Astrocyte (in vitro differentiated cells and primary cell): ENCODE measurements around the gene CTIF. TPM values are rescaled to one million over a fixed set of nuclear protein-coding genes. Genes with fewer than 3 reads are reported as not detected.

ENCODE experiments used
- DNase-seq: peaks from one replicate; pipeline ENCODE4 v3.0.0-alpha.2; 2010; ENCODE audit warnings: low read depth
- FAIRE-seq: peaks from 2 replicates; lab custom pipeline; 2011; peaks lifted over from hg19 to GRCh38; lab: Jason Lieb, UNC
- H2AFZ ChIP-seq: 2 replicates; pipeline ENCODE4 v1.6.0; 2012; ENCODE audit warnings: low read depth, low read length, inconsistent platforms
- H3K27ac ChIP-seq: 2 replicates; pipeline ENCODE4 v1.5.1; 2011; ENCODE audit warnings: low read depth, low read length, inconsistent platforms
- H3K27me3 ChIP-seq: 2 replicates; pipeline ENCODE4 v1.6.0; 2011; ENCODE audit warnings: low read length, inconsistent platforms; ENCODE audit not compliant: insufficient read depth
- H3K36me3 ChIP-seq: 2 replicates; pipeline ENCODE4 v1.5.1; 2011; ENCODE audit warnings: low read length, inconsistent platforms; ENCODE audit not compliant: insufficient read depth
- H3K4me1 ChIP-seq: 2 replicates; pipeline ENCODE4 v1.5.1; 2011; ENCODE audit warnings: low read length, inconsistent platforms; ENCODE audit not compliant: insufficient read depth
- H3K4me2 ChIP-seq: 2 replicates; pipeline ENCODE4 v1.6.0; 2012; ENCODE audit warnings: low read length, inconsistent platforms
- H3K4me3 ChIP-seq: 2 replicates; pipeline ENCODE4 v1.5.1; 2011; ENCODE audit warnings: low read depth, mild to moderate bottlenecking, low read length, inconsistent platforms; ENCODE audit not compliant: insufficient read depth
- H3K79me2 ChIP-seq: 2 replicates; pipeline ENCODE4 v1.6.0; 2012; ENCODE audit warnings: mild to moderate bottlenecking, low read length, inconsistent platforms; ENCODE audit not compliant: insufficient read depth
- H3K9ac ChIP-seq: 2 replicates; pipeline ENCODE4 v1.6.0; 2012; ENCODE audit warnings: mild to moderate bottlenecking, low read length, inconsistent platforms
- H3K9me3 ChIP-seq: 2 replicates; pipeline ENCODE4 v1.5.1; 2012; ENCODE audit warnings: low read depth, mild to moderate bottlenecking, low read length, inconsistent platforms; ENCODE audit not compliant: insufficient read depth
- H4K20me1 ChIP-seq: 2 replicates; pipeline ENCODE4 v1.6.0; 2012; ENCODE audit warnings: low read length, inconsistent platforms; ENCODE audit not compliant: insufficient read depth
- H3K27ac Mint-ChIP-seq: one replicate; pipeline ENCODE4 v1.8.0; 2021; ENCODE audit warnings: mild to moderate bottlenecking, mixed read lengths; ENCODE audit not compliant: unreplicated experiment
- H3K27me3 Mint-ChIP-seq: one replicate; pipeline ENCODE4 v1.8.0; 2021; ENCODE audit warnings: low read depth, mixed read lengths; ENCODE audit not compliant: unreplicated experiment
- H3K36me3 Mint-ChIP-seq: one replicate; pipeline ENCODE4 v1.8.0; 2021; ENCODE audit warnings: low read depth, mixed read lengths; ENCODE audit not compliant: unreplicated experiment
- H3K4me1 Mint-ChIP-seq: one replicate; pipeline ENCODE4 v1.8.0; 2021; ENCODE audit warnings: low read depth, mixed read lengths; ENCODE audit not compliant: unreplicated experiment
- H3K4me3 Mint-ChIP-seq: one replicate; pipeline ENCODE4 v1.8.0; 2021; ENCODE audit warnings: mild to moderate bottlenecking, moderate library complexity, mixed read lengths; ENCODE audit not compliant: unreplicated experiment
- H3K9me3 Mint-ChIP-seq: one replicate; pipeline ENCODE4 v1.8.0; 2021; ENCODE audit warnings: mild to moderate bottlenecking, mixed read lengths; ENCODE audit not compliant: unreplicated experiment
- CTCF ChIP-seq: IDR thresholded peaks from 2 replicates; pipeline ENCODE4 v1.5.1; 2011; ENCODE audit warnings: low read depth, mild to moderate bottlenecking, inconsistent platforms, low read length, moderate library complexity; ENCODE audit not compliant: insufficient read depth
- EZH2 ChIP-seq: IDR thresholded peaks from 2 replicates; pipeline ENCODE4 v1.6.1; 2012; ENCODE audit warnings: mild to moderate bottlenecking, low read length, inconsistent platforms; ENCODE audit not compliant: insufficient read depth
- total RNA-seq: library from RNA; stranded (reverse); gene quantifications from 2 replicates; pipeline ENCODE4 v1.2.1, GENCODE V29; 2021

CTIF gene
- total RNA-seq, 1 donor from 2014 or later: 101 TPM

GRCh38 chr18:48875942-48876511 is 337.2 kb downstream of the CTIF start:
- no peaks in the 10 kb centered on the region for H3K27me3 ChIP-seq
- H3K4me1 ChIP-seq: peaks cover 28% of the 10 kb centered on the region
- H3K27me3 Mint-ChIP-seq: no peaks in the 10 kb centered on the region
- DNase-seq (no peak), FAIRE-seq (no peak)
- no peak overlapping the region for H3K4me2 ChIP-seq
- no peak overlapping the region for H3K27ac ChIP-seq
- H3K9me3 ChIP-seq: no peaks in the 10 kb centered on the region
- H3K36me3 ChIP-seq: no peaks in the 10 kb centered on the region
- TF ChIP-seq CTCF (no peak), EZH2 (no peak)
- H3K4me3 Mint-ChIP-seq: no peak overlapping the region
- no peak overlapping the region for H2AFZ ChIP-seq
- no peaks in the 10 kb centered on the region for H3K9me3 Mint-ChIP-seq
- H3K79me2 ChIP-seq: no peaks in the 10 kb centered on the region
- H3K36me3 Mint-ChIP-seq: peaks cover 2% of the 10 kb centered on the region
- H3K4me1 Mint-ChIP-seq: peaks cover 35% of the 10 kb centered on the region
- H3K9ac ChIP-seq: no peak overlapping the region
- no peak overlapping the region for H3K4me3 ChIP-seq
- no peaks in the 10 kb centered on the region for H4K20me1 ChIP-seq
- no peak overlapping the region for H3K27ac Mint-ChIP-seq

DNA sequence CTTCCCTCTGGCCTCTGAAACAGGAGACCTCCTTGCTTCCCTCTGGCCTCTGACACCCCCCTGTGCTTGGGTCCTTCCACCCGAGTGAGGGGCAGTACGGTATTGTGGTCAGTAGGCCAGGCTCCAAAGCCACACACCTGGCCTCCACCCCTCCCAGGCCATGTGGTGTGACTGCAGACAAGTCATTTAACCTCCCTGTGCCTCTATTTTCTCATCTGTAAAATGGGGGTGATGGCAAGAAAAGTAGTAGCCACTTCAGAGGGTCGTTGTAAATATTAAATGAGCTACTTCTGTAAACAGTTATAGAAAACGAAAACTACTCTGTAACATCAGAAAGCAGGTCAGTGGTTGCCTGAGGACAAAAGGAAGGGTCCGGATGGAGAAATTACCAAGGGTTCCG is 337.8 kb downstream of the CTIF start:
- Histone ChIP-seq H2AFZ (no peak overlapping the region), H3K9ac (no peak overlapping the region), H3K4me2 (no peak overlapping the region), H3K27ac (no peak overlapping the region), H3K4me3 (no peak overlapping the region), H3K4me1 (peaks cover 28% of the 10 kb centered on the region), H3K27me3 (no peaks in the 10 kb centered on the region), H3K9me3 (no peaks in the 10 kb centered on the region), H4K20me1 (no peaks in the 10 kb centered on the region), H3K36me3 (no peaks in the 10 kb centered on the region), H3K79me2 (no peaks in the 10 kb centered on the region)
- DNase-seq (no peak), FAIRE-seq (no peak)
- Mint-ChIP-seq H3K27me3 (no peaks in the 10 kb centered on the region), H3K27ac (no peak overlapping the region), H3K36me3 (peaks cover 2% of the 10 kb centered on the region), H3K9me3 (no peaks in the 10 kb centered on the region), H3K4me3 (no peak overlapping the region), H3K4me1 (peaks cover 30% of the 10 kb centered on the region)
- TF ChIP-seq CTCF (no peak), EZH2 (no peak)

GRCh38 chr18:48877941-48878340 is 339.1 kb downstream of the CTIF start:
- Mint-ChIP-seq H3K4me1 (peaks cover 17% of the 10 kb centered on the region), H3K4me3 (no peak overlapping the region), H3K9me3 (no peaks in the 10 kb centered on the region), H3K27me3 (no peaks in the 10 kb centered on the region), H3K27ac (no peak overlapping the region), H3K36me3 (peaks cover 2% of the 10 kb centered on the region)
- no peaks in the 10 kb centered on the region for H3K79me2 ChIP-seq
- FAIRE-seq: no peak
- no peak overlapping the region for H3K27ac ChIP-seq
- TF ChIP-seq CTCF (no peak), EZH2 (no peak)
- no peak overlapping the region for H3K4me3 ChIP-seq
- H4K20me1 ChIP-seq: no peaks in the 10 kb centered on the region
- H3K9ac ChIP-seq: no peak overlapping the region
- H3K4me1 ChIP-seq: peaks cover 18% of the 10 kb centered on the region
- H3K4me2 ChIP-seq: no peak overlapping the region
- DNase-seq: no peak
- no peaks in the 10 kb centered on the region for H3K27me3 ChIP-seq
- H3K36me3 ChIP-seq: no peaks in the 10 kb centered on the region
- no peak overlapping the region for H2AFZ ChIP-seq
- no peaks in the 10 kb centered on the region for H3K9me3 ChIP-seq
